Pericardium fibroblast (primary cell): ENCODE results near the gene OR1S2. TPM values are rescaled to one million over a fixed set of nuclear protein-coding genes. Genes with fewer than 3 reads are reported as not detected.

Experiments used
- total RNA-seq: library from RNA; depleted of rRNA; stranded (reverse); fragments of >200 nt; gene quantifications from 2 replicates; pipeline ENCODE4 v1.2.3, GENCODE V29; 2015

Gene OR1S2, protein sequence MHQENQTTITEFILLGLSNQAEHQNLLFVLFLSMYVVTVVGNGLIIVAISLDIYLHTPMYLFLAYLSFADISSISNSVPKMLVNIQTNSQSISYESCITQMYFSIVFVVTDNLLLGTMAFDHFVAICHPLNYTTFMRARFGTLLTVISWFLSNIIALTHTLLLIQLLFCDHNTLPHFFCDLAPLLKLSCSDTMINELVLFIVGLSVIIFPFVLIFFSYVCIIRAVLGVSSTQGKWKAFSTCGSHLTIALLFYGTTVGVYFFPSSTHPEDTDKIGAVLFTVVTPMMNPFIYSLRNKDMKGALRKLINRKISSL
- total RNA-seq, result not detected in 2 replicates

DNA sequence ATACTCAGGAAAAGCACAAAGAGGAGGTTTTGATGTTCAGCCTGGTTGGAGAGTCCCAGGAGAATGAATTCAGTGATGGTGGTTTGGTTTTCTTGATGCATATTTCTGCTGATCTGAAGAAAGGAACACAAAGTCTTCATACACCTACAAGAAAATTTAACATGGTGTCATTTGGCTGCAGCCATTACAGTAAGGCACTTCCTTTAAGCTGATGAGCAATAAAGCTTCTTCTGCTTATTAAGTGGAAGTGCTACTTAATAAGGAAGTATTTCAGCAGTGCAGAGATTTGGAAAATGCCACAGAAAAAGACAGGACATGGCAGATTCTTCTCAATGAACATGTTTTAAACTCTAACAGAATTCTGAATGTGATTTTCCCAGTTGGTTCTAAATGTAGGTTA is at the start of gene OR1S2:
Gene OR1S2 (minus strand): TSS at position 101 of the 400 bp plus-strand sequence. CDS start 0 bp downstream, at position 101.

DNA sequence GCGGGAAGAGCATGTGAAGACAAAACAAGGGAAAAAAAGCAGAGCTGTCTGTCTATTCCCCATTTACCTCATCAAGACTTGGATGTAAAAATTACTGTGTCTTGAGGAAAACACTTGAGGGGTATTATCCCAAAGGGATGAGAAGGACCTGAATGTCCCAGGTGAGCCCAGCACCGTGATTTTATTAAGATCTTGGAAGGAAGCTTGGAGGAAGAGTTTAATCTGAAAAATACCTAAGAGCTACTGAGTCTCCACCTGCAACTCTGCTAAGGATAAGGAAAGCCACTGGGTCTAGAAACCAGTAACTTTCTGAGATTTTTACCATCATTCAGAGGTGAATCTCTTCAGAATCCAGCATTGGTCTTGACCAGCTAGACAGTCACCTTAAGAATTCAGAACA is 8.5 kb upstream of the OR1S2 start, which contains the start of gene OR1S1:
Gene OR1S1 (plus strand): TSS at position 301 of the 400 bp plus-strand sequence.

DNA sequence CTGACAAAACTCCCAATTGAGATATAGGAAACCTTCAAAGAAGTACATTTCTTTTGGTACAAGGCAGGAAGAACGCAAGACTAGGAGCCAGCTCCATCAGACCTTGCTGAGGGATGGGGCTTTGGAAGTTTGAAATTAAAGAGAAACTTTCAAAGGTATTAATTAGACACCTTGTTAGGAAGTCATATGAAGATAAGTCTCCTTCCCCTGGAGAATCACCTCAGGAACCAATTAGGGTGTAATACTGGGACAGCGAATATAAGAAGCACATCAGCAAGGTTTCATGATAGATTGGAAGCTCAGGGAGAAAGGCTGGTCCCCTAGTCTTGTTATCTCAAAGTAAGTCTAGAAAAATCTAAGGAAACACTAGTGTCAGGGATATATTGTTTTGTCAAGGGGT is 15.2 kb downstream of the OR1S2 start, which contains the start of gene OR9Q2:
Gene OR9Q2 (plus strand): TSS at position 301 of the 400 bp plus-strand sequence. CDS start 1,421 bp downstream, outside the sequence.

Other genes with a start within 250 kb of the OR1S2 start
- not detected in 2 replicates for gene OR9Q1, start 180.3 kb downstream of the OR1S2 start, total RNA-seq
- gene OR6Q1, start 173.2 kb downstream of the OR1S2 start, total RNA-seq, result not detected in 2 replicates
- not detected in 2 replicates for gene OR9I1, start 78.6 kb downstream of the OR1S2 start, total RNA-seq
- gene OR9Q2, start 15.1 kb downstream of the OR1S2 start, total RNA-seq, result not detected in 2 replicates
- not detected in 2 replicates for gene OR1S1, start 8.6 kb upstream of the OR1S2 start, total RNA-seq
- gene OR10Q1, start 24.8 kb upstream of the OR1S2 start, total RNA-seq, result not detected in 2 replicates
- not detected in 2 replicates for gene OR10W1, start 64.1 kb upstream of the OR1S2 start, total RNA-seq
- not detected in 2 replicates for gene OR5B17, start 154.9 kb upstream of the OR1S2 start, total RNA-seq
- gene OR5B3, start 202.7 kb upstream of the OR1S2 start, total RNA-seq, result not detected in 2 replicates
- gene OR5B2, start 224.0 kb upstream of the OR1S2 start, total RNA-seq, result not detected in 2 replicates
- not detected in 2 replicates for gene OR5B12, start 238.1 kb upstream of the OR1S2 start, total RNA-seq